CMK (cell line): Measurements from ENCODE around the gene NCAPG2.
A peak's percentile ranks its signal among the peaks of the same experiment; 100 is the strongest.

Source experiments
- DNase-seq: peaks from one replicate; pipeline ENCODE4 v3.0.0-alpha.2; 2010; ENCODE audit warnings: low read depth

The NCAPG2 gene

DNA sequence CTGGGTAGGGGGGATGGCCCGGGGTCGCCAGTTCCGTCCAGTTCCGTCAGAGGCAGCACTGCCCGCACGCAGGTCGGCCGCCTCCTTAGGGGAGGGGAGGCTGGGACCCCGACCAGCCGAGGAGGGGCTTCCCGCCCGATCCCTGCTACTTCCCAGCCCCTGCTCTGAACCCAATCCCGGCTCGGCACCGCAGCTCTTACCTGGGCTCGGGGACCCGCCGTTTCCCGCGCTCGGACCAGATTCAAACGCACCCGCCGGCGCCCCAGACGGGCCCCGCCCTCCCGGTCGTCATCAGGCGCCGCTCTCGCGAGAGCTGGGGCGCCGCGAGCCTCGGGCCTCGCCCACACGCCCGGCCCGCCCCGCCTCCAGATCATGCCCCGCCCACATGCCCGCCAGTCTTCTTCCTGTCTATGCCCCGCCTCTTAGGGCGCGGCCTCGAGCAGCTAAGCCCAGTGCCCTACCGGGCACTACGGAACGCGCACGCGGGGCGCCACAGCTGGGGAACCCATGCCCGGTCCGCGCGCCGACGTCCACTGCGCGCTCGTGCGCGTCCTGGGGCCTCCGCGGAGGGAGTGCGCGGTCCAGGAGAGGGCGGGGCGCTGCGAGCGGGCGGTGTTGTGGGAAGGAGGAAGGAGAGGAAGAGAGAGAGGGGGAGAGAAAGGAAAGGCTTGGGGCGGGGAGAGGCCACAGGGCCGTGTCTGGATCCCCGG is at the start of gene NCAPG2:
TSS of gene NCAPG2 (minus strand) at position 281 of the 710 bp plus-strand sequence. CDS start 2,905 bp downstream, outside the sequence.
- peak; percentile 93 for DNase-seq

GRCh38 chr7:158753900-158754299 is 49.3 kb upstream of the NCAPG2 start:
- DNase-seq: no peak

- DNase-seq: no peak
These were observed 47.1 kb upstream of the NCAPG2 start for GRCh38 chr7:158751751-158752150.

DNA sequence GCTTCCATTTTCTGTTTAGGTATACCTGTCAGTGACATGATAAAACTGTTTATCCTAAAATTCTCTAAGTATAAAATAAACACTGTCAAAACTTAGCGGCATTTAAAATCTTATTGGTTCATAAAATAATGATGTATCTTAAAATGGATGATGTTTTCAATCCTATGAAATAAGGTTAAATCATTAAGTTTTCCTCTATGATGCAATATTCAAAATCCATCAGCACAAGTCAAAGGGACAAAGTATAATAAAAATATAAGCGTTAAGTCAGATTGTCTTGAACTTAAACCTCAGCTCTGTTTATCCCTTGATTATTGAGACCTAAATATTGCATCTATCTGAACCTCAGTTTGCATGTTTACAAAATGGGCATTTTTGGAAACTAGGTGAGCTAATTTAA is 46.6 kb upstream of the NCAPG2 start:
- DNase-seq: no peak

DNA sequence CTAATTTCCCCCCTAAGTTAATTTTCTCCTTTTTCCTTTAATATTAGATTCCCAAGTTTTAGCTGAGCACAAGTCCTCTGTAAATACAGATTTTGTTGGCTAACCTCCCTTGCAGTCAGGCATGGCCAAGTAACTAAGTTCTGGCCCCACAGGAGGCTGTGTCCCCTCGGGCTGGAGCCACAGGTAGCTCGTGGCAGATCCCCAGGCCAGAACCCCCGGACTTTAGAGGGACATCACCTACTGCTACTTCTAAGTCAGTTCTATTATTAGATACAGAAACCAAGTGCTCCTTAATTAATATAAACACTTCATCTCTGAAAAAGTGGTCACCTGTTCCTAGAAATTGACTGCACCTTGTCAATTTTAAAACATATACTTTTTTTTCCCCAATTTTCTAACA is 46.1 kb upstream of the NCAPG2 start:
- DNase-seq: no peak

DNA sequence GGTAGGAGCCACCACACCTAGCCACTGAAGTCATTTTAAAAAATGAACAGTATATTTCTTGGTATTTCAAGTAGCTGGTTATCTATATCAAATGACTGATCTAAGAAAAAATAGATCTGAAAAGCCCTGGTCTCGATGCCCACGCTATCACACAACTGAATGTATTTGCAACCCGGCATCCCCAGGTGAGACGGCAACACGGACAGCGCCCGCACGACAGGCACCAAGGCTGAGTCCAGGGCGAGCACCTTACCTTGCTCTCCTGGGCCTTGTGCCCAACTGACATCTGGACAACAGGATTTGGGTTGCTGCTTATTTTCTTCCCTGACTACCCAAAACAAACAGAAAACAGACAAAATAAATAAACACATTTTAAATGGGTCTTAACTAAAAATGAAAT is 44.8 kb upstream of the NCAPG2 start:
- no peak for DNase-seq

GRCh38 chr7:158748335-158748734 is 43.7 kb upstream of the NCAPG2 start:
- no peak for DNase-seq

DNA sequence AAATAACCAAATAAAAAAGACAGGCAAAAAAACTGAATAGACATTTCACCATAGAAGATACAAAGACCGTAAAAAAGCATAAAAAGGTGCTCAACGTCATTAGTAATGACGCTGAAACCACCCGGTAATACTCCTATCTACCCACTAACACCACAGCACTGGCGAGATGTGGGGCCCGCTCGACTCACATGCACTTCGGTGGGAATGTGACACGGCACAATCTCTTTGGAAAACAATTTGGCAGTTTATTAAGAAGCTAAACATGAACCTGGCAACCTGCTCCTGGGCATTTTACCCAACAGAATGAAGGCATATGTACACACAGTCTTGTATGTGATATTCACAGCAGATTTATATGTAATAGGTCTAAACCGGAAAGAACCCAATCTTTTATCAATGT is 42.8 kb upstream of the NCAPG2 start:
- DNase-seq: no peak

GRCh38 chr7:158746957-158747356 is 42.4 kb upstream of the NCAPG2 start:
- DNase-seq: no peak

DNA sequence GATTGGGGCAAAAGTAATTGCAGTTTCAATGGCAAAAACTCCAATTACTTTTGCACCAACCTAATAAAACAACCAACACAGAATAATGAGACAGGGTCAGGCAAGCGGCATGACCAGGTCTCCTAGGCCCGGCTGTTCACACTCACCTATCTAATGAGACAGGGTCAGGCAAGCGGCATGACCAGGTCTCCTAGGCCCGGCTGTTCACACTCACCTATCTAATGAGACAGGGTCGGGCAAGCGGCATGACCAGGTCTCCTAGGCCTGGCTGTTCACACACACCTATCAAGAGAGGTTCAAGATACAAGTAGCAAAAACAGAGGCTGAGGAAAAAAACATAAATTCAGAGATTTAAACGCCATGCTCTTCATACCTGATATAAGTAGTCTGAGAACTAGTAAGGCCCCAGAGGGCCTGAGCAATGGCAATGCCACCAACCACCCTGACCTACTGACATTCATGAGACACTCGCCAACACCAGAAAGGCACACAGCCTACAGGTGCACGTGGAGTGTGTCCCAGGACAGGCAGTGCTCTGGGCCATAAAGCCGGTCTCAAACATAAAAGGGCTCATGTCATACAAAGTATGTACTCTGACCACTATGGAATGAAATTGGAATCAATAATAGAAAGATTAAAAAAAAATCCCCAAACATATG is 40.6 kb upstream of the NCAPG2 start:
- no peak for DNase-seq

GRCh38 chr7:158744070-158744469 is 39.5 kb upstream of the NCAPG2 start:
- DNase-seq: no peak

GRCh38 chr7:158743219-158743618 is 38.6 kb upstream of the NCAPG2 start:
- DNase-seq: no peak

DNA sequence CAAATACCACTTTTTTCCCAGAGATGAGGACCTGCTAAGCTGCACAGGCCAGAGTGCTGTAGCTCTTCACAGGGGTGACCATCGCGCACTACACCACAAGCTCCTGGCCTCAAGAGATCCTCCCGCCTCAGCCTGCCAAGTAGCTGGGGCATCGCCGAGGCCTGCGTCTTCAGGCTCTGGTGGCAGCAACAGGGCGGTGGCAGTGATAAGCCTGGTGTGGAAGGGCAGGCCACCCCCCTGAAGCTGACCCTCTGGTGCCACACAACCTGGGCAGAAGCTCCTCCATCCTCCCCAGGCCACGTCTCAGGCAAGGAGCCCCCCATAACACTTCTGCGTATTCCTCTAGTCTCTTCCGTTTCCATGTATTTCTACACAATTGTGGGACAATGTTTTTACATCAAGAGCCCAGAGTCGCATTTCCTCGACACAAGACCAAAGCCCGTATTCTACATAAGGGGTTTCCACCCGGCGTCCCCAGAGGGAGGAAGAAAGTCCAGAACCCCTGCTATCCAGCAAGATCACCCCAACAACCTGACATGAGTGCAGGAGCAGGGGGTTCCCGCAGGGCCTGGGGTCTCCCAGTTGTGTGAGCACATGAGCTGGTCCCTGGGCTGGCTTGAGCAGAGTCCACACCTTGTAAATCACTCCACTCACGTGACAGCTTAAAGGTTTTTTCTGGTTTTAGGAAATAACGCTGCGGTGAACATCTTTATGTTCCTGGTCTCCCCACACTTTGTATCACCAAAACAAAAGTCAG is 37.6 kb upstream of the NCAPG2 start:
- no peak for DNase-seq

DNA sequence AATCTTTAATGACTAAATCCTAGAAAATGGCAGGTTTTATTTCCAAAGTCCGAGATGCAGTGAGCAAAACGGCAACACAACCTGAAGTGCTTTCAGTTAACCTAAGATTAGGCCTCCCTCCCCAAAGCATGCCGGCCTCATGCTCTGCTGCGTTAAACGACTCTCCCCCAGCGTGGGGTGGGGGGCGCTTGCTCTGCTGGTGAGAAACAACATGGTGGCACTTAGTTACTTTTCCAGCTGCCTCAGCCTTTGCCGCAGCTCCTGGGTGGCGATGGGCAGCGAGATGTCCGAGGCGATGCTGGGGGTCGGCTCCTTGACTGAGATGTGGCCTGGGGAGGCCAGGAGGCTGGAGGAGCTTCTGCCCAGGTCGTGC is 36.7 kb upstream of the NCAPG2 start:
- no peak for DNase-seq

DNA sequence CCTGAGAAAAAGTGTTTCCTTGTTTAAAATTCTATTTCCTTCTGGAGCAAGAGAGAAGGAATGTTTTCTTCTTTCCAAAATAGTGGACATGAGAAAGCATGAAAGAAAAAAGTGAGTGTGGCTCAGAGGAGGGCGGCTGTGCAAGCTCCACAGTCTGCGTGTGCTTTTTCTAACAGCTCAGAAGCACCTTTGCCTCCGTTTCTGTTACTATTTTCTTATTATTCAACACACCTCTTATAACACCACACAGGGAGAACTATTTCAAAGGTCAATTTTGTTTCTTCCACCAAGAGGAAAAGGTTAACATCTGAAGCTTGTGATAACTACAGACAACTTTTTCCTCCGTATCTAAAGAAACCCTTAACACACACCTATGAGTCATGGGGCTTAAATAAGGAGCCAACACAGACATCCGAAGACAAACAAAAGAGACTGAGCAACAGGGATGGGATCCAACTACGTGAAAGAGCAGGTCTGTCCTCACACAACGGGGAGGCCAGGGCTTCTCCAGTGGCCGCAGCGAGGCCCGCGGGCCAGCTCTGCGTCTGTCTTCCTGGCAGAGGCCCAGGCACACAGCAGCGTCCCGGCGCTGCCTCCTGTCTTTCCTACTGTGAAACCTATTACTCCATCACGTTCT is 36.2 kb upstream of the NCAPG2 start:
- DNase-seq: no peak

- no peak for DNase-seq
These were observed 35.5 kb upstream of the NCAPG2 start for GRCh38 chr7:158740013-158740656.

- DNase-seq: no peak
These were observed 34.2 kb upstream of the NCAPG2 start for GRCh38 chr7:158738841-158739240.

DNA sequence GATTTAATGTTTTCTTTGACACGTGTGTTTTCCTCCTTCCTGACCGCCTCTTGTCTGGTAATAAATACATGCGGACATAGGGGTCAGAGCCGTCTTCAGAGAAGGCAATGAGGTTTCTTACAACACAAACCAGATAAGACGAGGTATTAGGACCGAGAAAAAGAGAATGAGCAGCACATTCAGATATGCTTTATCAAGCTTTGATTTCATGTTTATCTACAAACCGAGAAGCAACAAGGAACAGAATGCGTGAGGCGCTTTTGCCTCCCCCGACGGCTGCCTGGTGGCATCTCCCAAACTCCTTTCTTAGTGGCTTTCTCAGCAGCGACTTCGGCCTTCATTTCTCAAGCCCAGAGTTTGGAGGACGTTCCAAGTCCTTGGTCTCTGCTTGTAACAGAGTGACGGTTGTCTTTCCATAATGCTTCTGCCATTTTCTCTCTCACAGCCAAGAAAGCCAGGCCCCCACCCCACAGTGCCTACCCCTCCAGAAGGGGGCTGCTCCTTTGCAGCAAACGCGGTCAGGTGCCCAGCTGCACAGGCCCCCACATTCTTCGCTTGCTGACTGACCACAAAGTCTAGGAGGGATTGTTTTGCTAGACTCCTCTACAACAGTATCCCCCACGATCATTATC is 32.6 kb upstream of the NCAPG2 start:
- no peak for DNase-seq

DNA sequence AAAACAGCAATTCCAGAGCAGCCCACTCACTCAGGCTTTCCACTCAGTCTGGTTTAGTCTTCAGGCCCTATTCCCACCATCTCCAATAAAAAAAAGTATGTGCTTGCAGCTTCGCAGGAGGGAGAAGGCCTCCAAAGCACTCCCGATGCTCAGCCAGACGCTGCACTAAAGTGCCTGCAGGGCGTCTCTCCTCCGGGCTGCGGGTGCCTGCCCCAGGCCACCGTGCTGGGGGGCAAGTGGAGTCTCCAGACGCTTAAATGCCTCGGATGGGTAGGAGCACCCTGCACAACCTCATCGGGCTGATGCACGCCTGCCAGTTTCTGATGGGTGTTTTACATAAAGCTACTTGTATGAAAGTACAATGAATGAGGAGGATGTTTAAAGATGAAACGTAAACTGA is 31.3 kb upstream of the NCAPG2 start:
- DNase-seq: no peak

DNA sequence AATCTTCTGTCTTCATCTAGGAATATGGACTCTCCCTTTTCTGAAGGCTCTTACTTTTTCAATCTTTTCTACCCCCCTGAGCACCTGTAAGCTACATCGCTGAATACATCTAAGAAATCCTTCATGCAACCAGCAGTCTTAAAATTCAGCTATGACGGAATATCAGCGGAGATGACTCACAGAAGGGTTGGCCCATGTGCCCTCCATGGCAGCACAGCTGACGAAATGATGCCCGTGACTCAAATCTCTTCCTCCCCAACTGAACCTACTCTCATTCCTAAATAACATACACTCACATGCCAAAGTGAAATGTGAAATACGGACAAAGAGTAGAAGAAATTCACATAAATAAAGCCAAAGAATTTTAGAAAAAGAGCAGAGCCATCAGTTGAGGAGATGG is 30.3 kb upstream of the NCAPG2 start:
- no peak for DNase-seq

GRCh38 chr7:158733775-158734494 is 29.3 kb upstream of the NCAPG2 start:
- no peak for DNase-seq
